Stimulated activated CD4-positive, alpha-beta T cell treated with anti-CD3 and anti-CD28 coated beads, Interleukin-1b, Interleukin-23, amount 100 ng/mL, for 4 hours (primary cell): ENCODE data around the gene RAB30.
"Not testable (repeated sequence)": the region's sequence is repeated elsewhere in the genome, so short reads cannot be mapped to it uniquely, and the experiment has no call there.

ENCODE experiments used
- DNase-seq, 2 donors: peaks; one replicate each; pipeline ENCODE4 v3.0.0-alpha.2; 2020; ENCODE audit warnings: low read depth in 2 of 2

Gene RAB30

DNA sequence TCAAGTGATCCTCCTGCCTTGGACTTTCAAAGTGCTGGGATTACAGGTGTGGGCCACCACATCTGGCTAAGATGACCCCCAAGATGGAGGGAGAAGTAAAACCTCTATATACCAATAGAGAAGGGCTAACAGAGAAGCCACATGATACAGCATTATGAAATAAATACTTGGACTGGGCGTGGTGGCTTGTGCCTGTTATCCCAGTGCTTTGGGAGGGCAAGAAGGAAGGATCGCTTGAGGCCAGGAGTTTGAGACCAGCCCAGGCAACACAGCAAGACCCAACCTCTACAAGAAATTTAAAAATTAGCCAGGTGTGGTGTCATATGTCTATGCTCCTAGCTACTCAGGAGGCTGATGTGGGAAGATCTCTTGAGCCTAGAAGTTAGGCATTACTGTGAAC lies 61.7 kb downstream of the RAB30 start:
- no peak for DNase-seq

DNA sequence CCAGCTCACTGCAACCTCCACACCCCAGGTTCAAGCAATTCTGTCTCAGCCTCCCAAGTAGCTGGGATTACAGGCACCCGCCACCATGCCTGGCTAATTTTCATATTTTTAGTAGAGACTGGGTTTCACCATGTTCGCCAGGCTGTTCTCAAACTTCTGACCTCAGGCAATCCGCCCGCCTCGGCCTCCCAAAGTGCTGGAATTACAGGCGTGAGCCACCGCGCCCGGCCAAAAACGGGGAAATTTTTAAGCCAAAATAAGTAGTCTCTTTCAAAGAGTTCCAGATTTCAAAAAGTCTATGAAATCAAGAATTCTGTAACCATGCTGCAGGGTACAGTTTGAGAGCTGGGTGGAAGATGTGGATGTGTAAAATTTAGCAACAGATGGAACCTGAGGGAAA lies 62.6 kb downstream of the RAB30 start:
- not testable (repeated sequence) for DNase-seq

DNA sequence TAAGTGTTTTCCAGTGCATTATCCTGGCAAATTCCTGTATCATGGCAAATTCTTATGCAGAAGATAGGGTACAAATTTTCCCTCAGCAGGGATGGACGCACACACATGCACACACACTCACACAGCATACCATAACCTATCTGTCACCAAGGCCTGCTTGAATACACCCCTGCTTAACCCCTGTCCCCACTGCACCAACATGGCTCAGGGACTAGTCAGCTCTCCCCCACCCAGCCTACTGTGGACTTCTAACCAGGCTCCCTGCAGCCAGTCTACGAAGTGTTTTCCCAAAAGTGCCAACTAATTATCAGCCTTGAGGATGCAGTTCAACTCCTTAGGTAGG lies 63.1 kb downstream of the RAB30 start:
- no peak for DNase-seq

DNA sequence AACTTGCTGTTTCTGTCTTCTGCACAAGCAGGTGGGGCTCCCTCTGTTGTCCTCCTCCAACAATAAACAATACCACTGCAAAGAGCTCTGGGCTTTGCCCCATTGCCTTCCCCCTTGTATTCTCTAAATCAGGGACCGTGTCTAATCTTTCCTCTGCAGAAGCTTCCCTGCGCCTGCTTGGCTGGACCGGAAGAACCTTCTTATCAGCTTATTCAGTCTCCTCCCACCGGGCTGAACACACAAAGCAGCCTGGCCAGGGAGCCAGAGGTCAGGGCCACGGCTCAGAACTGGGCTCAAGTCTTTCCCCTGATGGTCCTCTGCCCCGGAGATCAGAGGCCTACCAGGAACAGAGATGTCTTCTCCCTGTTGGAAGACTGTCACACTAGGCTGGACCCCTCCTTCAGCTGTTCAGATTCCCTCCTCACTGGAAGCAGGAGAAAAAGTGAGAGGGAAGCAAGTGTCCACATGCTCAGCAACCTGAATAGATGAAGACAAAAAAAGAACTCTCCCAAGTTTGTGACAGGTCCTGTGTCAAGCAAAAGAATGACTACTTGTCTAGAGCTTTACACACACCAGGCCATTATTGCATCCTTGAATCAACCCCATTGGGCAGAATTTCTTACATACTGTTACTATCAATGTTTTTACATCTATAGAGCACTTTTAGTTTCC lies 63.7 kb downstream of the RAB30 start:
- DNase-seq = no peak

DNA sequence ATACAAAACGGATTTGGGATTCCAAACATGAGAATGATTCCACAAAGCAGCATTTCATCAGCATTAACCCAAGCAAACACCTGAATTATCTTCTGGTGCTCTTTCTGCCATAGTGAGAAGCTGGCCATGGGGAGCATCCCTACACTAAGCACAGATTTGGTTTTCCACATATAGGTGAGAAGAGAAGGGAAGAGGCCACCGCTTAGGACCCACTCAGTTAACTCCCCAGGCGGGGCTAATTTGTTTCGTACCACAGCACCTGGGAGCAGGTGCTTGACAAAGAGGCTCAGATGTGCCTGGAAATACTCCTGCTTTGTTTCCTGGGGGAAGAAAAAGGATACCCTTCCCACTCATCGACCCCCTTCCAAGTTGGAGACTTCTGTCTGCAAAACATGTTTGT lies 64.2 kb downstream of the RAB30 start:
- no peak for DNase-seq

DNA sequence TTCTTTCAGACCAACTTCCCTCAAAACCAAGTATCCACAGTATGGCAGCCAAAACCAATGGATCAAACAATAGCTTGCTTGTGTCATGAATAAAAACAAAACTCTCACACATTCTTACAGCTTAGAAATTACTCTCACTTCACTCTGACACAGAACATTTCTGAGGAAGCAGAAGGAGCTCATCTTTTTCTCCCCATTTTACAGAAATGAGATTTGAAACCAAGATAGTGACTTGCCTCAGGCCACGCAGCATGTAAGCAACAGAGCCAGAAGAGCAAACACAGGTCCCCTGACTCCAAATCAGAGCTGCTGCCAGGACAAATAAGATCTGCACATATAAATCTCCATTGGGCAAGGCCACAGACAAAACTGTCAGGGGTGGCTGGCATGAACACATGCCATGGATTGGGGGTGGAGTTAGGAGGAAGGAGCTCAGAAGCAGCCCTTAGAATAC lies 64.8 kb downstream of the RAB30 start:
- no peak for DNase-seq

DNA sequence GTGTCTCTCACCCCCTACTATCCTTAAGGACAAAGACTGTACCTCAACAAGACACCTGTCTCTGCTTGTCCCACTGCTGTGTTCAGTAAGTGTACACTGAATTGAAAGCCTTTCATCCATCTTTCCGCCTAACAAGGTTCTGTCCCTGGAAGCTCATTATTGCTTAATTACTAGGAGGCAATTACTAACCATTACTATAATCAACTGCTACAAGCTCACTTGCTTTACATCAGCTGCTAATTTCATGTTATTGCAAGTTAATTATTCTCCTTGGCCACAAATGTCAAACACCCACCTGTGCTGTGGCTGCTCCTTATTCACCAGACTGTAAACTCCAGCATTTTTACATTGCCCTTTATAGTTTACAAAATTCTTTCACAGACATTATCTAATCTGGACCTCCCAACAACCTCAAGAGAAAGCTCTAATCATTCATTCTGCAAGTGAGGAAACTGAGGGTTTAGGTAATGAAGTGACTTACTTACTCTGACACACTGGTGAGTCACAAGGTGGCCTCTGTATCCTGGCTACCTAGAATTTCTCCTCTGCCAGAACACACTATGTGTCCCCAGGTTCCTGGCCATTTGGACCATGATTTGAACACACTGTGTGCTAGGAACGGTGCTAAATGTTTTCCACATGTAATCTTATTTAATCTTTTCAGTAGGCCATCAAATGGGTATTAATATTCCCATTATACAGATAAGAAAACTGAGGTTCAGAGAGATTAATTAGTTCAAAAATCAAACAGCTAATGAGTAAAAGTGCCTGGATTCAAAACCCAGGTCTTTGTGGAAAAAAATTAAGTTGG lies 66.7 kb downstream of the RAB30 start:
- DNase-seq = no peak

DNA sequence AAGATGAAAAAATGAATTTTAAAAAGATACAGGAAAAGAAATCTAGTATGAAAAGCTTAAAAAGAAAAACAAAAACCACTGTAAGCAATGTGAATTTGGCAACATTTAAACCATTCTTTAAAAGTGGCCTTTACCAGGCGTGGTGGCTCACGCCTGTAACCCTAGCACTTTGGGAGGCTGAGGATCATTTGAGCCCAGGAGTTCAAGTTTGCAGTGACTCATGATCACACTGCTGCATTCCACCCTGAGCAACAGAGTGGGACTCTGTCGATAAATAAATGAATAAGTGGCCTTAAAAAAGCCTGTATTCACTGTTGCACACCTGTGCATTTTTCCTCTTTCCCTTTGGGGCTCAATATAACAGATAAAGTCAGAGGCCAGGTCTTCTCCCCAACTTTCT lies 69.2 kb downstream of the RAB30 start:
- DNase-seq = no peak

DNA sequence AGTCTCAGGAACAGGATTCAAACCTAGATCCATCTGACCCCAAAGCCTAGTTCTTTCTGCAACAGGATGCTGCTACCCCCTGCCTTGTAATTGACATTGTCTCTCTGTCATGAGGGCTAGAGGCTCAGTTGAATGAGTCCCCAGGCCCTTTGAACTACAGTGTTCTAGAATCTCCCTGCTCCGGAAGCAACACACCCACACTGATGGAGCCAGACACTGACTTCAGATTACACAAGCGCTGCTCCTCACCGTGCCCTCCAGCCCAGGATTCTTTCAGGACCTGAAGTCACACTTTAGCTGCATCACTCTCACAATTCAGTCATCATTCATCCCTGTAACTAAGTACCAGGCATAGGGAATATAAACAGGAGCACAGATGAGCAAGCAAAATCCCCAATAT lies 69.6 kb downstream of the RAB30 start:
- DNase-seq = peak in 1 of 2 donors; percentile 19

DNA sequence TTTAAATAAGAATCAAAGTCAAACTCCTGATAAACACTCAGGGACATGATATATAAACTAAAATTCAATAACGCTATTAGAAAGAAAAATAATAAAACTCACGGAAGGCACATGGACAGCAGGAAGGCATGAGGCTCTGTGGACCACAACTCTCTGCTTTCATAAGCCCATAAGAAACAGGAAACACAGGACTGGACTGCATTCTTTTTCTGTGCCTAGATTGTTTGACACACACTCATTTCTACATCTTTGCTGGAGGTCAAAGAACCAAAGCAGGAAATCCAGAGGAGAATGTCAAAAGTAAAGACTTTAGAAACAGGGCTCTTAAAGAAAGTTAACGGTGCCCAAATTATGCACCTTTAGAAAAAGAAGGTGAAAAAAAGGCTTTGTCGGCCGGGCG lies 71.3 kb downstream of the RAB30 start:
- DNase-seq = no peak

DNA sequence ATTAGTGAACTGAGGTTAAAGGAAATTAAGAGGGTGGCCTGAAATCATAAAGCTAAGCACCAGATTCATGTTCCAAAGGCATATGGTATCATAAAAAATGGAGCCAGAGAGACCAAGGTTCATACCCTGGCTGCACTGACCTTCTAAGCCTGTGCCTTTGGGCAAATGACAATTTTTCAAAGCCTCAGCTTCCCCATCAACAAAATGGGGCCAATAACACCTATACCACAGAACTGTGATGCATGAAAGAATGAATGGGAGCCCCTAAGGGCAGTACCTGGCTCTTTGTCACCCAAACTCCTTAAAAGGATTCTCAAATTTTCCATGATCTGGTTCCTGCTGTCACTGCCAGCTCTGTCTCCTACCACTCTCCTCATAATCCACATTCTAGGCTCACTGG lies 72.5 kb downstream of the RAB30 start:
- DNase-seq = no peak

DNA sequence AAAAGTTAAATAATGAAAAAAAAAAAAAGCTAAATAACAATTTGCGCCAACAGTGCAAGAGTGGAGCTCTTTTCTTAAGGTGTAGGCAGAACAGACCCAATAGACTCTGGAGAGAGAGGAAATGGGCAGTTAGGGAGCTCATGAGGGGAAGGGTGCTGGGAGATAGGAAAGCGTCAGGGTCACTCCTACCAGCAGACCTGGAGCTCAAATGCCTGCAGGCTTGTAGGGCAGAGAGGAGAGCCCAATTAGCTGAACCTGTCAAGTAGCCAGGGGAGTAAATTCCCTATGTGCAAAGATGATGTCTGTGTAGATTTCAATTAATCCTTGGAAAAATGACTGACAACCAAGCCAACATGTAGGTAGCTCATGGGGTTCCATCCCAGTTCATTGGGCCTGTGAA lies 73.0 kb downstream of the RAB30 start:
- DNase-seq = no peak

DNA sequence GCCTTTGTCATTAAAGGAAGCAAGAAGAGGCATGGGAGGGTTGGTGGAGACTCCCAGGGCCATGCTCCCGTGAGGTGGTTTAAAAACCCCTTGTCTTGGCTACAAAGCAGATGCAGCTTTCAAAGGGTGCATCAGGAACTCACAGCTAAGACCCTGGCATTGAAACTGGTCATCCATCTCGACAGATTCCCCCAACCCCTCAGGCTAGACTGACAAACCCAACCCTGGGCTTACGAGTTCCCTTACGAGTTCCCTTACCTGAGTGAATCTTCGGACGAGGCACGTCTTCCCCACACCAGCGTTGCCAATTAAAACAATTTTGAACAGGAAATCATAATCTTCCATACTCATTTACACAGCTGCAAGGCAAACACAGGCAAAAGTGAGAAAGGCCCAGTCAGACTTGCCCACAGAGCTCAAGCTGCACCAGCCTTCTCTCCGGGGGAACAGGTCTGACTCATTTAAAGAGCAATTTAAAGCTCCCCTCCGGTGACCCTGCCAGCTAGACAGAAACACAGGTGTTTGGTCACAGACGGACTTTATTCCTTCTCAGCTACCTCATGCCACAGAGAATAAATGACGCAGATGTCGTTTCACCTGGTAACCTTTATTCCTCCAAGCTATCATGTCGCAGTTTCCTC lies 74.6 kb downstream of the RAB30 start:
- DNase-seq = no peak

DNA sequence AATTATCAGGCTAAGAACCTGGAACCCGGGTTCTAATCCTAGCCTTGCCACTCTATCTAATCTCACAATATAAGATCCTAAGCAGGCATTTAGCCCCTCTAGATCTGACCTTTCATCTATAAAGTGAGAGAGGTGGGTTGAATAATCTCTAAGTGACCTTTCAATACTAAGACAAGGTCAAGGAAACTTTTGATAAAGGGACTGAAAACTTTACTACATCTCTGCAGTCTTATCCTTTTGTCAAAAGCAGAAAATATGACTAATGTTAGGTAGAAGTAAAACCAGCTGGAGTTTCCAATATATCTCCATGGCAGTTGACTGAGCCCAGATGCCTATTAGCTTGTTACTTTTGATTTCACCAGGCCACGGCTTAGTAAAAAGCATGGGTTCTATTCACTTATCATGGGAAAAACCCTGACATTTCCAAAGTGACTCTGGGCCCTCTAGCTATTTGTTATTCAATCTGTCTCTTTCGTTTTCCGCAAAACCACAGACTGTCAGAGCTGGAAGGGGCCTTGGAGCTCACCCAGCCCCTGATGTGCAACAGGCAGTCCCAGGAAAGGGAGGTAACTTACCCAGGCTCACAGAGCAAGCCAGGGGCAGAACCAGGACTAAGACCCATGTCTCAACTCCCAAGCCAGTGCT lies 75.8 kb downstream of the RAB30 start:
- DNase-seq = no peak

DNA sequence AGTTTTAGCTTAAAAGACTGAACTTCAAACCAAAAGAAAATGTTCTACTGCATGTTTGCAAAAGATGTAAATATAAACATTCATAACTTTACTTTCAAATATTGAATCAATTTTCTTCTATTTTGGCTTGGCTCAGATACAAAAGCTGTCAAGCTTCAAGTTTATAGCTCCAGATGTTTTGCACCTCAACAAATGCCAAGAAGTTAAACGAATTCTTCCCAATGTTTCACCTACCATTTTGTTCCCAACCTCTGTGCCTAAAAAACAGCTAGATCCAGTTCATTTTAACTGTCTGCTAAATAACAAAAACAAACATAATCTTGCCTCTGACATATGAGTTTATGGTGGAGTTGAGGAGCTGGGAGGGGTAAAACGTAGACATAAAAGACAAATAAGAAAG lies 76.5 kb downstream of the RAB30 start:
- DNase-seq = no peak

DNA sequence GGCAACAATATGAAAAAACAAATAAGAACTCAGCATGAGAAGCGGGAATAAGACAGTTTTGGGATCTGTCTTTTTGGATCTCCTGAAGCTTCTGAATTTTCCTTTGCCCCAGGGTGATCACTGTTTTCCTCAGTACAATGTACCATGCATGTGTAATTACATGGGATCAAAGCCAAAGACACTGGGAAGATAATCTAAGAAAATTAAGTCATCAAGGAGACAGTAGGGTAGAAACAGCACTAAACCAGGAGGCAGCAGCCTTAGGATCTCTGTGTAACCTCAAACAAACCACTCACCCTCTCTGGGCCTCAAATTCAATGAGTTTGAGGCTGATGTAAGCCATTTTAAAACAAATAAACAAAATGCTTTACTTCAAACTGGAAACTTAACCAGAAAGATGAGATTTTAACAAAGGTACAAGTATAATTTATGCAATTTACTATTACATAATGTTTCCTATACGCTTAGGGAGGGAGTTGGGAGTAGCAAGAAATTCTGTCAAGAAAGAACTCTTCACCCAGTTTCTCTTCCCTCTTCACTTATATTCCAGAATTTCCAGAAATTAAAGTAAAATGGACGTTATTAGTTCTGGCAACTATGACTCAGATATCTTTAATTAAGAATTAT lies 77.0 kb downstream of the RAB30 start:
- DNase-seq = no peak

DNA sequence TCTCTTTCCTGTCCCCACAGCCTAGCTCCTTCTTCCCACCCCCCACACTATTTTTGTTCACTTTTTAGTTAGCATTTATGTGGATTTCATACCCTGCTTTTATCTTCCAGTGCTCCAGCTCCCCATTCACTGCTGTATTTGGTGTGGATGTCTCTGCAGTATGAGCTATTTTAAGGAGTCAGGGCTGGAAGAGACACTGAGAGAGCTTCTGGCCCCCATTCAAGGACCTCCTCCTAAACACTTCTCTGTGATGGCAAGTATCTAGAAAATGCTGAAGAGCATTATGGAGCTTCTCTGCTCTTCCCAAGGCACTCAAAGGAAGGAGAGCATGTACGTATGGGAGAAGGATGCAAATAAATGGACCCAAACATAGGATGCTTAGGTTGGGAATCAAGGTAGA lies 79.5 kb downstream of the RAB30 start:
- DNase-seq = no peak

DNA sequence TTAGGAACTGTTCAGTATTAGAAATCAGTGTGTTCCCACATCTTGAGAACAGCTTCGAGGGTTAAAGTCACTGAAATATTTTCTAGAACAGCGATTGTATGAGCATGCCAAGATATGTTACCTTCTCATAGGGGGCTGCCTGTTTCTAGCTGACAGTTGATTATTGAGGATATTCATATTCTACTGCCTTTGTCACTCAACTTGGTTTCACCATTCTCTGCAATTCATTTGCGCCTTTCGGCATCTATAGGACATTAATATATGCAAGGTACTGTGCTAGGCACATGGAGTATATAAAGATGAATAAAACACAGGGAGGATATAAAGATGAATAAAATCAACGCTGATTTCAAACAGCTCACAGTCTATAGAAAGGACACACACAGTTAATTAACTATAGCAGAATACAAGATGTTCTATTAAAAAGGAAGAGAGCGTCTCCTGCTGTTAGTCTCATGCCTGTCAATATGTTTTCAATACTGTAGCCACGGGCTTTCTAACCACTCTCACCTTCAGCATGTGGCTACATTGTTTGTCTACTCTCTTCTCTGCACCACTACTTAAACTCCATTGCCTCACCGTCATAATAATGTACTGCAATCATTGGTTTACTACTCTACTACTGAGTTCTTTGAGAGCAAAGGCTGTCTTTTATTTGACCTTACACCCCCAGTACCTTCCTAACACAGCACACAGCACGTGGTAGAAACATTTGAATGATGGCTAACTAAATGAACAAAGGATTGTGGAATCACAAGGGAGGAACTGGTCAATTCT lies 81.9 kb downstream of the RAB30 start:
- DNase-seq = no peak

DNA sequence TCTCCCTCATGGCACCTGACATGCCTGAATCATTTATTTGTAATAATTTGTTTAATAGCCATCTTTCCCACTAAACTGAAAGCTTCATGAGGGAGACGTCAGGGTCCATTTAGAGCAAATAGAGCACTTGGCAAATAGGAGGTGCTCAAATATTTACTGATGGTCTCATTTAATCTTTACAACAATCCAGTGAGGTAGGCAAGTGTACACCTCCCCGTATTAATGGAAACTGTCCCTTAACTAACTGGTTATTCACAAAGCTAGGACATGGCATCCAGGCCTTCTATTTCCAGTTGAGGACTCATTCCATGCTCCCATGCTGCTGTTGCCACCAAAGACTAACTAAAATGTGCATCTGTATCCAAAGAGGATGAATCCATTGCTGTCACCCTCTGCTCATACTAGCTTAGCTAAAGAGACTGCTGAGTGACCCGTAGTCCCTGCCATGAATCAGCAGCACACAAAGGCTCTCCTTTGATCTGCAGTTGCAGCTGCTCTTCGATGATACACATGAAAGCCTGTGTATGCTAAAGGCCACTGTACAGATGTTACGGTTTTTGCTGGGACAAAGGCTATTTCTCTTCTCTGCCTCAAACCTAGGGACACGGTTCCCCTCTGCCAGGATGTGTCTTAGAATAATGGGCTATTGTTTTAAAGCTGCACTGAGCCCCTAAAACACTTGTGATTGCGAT lies 82.6 kb downstream of the RAB30 start:
- DNase-seq = no peak

DNA sequence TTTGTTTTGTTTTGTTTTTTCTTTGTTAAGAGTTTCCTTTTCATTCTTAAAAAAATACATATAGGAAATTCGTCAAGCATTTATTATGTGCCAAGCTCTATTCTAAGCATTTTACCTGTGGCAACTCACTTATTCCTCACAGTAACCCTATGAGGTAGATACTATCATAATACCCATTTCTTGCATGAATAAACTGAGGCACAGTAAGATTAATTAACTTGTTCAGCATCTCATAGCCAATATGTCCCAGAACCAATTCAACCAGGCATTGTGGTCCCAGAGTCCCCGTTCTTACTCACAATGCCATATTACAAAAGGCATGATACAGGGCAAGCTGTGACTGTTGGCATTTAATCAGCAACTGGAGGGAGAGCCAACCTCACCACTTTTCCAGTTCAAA lies 83.7 kb downstream of the RAB30 start:
- DNase-seq = no peak

DNA sequence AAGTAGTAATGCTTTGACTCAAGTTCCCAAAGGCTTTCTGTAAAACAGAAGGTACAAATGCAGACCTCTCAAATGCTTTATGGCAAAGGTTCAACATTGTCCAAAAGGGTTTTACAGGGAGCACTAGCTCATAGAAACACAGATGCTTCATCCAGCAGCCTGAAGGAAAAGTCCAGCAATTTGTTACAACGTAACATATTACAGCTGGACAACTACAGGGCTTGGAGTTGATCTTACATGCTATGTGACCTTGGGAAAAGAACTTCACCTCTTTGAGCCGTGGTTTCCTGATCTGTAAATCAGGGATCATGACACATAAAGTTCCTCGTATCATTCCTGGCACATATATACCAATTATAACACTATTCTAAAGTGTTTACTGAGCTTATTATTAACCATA lies 85.3 kb downstream of the RAB30 start:
- no peak for DNase-seq
